CD14-positive monocyte (primary cell): ENCODE data around the gene FIBCD1. TPM values are rescaled to one million over a fixed set of nuclear protein-coding genes. Genes with fewer than 3 reads are reported as not detected.

Source experiments
- DNase-seq, 3 donors: peaks; one replicate each; pipeline ENCODE4 v3.0.0-alpha.2; 2011 to 2022
- H2AFZ ChIP-seq: 2 replicates; pipeline ENCODE4 v1.6.0; 2012; ENCODE audit warnings: mild to moderate bottlenecking, low read depth, low read length, inconsistent platforms; ENCODE audit not compliant: insufficient read depth, poor library complexity, severe bottlenecking
- H3K27ac ChIP-seq, 2 donors: 1 replicate in 1 of 2; 2 replicates in 1 of 2; pipeline ENCODE4 v1.5.1; 2012 to 2013; ENCODE audit warnings: low read length in 2 of 2, control low read depth in 1 of 2, inconsistent platforms in 1 of 2, low read depth in 1 of 2, mild to moderate bottlenecking in 1 of 2
- H3K27me3 ChIP-seq, 2 donors: one replicate each; pipeline versions ENCODE4 v1.6.0 to v1.6.1; 2011 to 2013; ENCODE audit warnings: low read length in 2 of 2; ENCODE audit not compliant: control insufficient read depth in 2 of 2, insufficient read depth in 2 of 2
- H3K36me3 ChIP-seq, 2 donors: replicated peaks in 1 of 2; 1 replicate in 1 of 2; 2 replicates in 1 of 2; pipeline versions ENCODE4 v1.5.1 to v1.6.1; 2012 to 2013; ENCODE audit warnings: low read length in 2 of 2, control low read depth in 1 of 2, inconsistent platforms in 1 of 2, mild to moderate bottlenecking in 1 of 2; ENCODE audit not compliant: insufficient read depth in 2 of 2, control insufficient read depth in 1 of 2
- H3K4me1 ChIP-seq, 2 donors: 1 replicate in 1 of 2; 2 replicates in 1 of 2; pipeline versions ENCODE4 v1.5.1 to v1.6.1; 2012 to 2013; ENCODE audit warnings: low read length in 2 of 2, control low read depth in 1 of 2, inconsistent platforms in 1 of 2, mild to moderate bottlenecking in 1 of 2, moderate library complexity in 1 of 2; ENCODE audit not compliant: insufficient read depth in 2 of 2, control insufficient read depth in 1 of 2
- H3K4me2 ChIP-seq: replicated peaks from 2 replicates; pipeline ENCODE3; 2012; ENCODE audit warnings: low read length, moderate library complexity, mild to moderate bottlenecking; ENCODE audit not compliant: poor library complexity, severe bottlenecking; ENCODE audit errors: extremely low read depth
- H3K4me3 ChIP-seq, 3 experiments: fragments of 200-600 bp in 1 of 3; sonication (generic) in 1 of 3; replicated peaks in 1 of 3; 1 replicate in 2 of 3; 2 replicates in 1 of 3; pipeline ENCODE4 v1.5.1; 2011 to 2013; ENCODE audit warnings: low read length in 3 of 3, mild to moderate bottlenecking in 3 of 3, control low read depth in 2 of 3, low read depth in 2 of 3, inconsistent platforms in 1 of 3, moderate library complexity in 1 of 3
- H3K79me2 ChIP-seq: 2 replicates; pipeline ENCODE4 v1.6.0; 2012; ENCODE audit warnings: mild to moderate bottlenecking, control low read depth, inconsistent platforms, low read length, moderate library complexity; ENCODE audit not compliant: insufficient read depth
- H3K9ac ChIP-seq: 2 replicates; pipeline ENCODE4 v1.6.0; 2017; ENCODE audit warnings: low read length, mild to moderate bottlenecking; ENCODE audit not compliant: insufficient read depth, poor library complexity, severe bottlenecking
- H3K9me3 ChIP-seq, 2 donors: replicated peaks in 1 of 2; 1 replicate in 1 of 2; 2 replicates in 1 of 2; pipeline versions ENCODE4 v1.5.1 to v1.6.1; 2012 to 2013; ENCODE audit warnings: low read length in 2 of 2, control low read depth in 1 of 2; ENCODE audit not compliant: control insufficient read depth in 1 of 2, insufficient read depth in 1 of 2
- H4K20me1 ChIP-seq: 2 replicates; pipeline ENCODE4 v1.6.0; 2012; ENCODE audit warnings: mild to moderate bottlenecking, low read length, control low read depth, moderate library complexity; ENCODE audit not compliant: insufficient read depth
- H3K27ac Mint-ChIP-seq, 7 donors: one replicate each; pipeline ENCODE4 v1.8.0; 2020; ENCODE audit warnings: mild to moderate bottlenecking in 7 of 7, mixed read lengths in 7 of 7, moderate library complexity in 6 of 7, inconsistent platforms in 2 of 7
- H3K27me3 Mint-ChIP-seq, 3 donors: one replicate each; pipeline ENCODE4 v1.8.0; 2021 to 2022; ENCODE audit warnings: low read depth in 3 of 3, mild to moderate bottlenecking in 3 of 3, mixed read lengths in 3 of 3, moderate library complexity in 3 of 3, inconsistent platforms in 1 of 3
- H3K36me3 Mint-ChIP-seq, 2 donors: one replicate each; pipeline ENCODE4 v1.8.0; 2020; ENCODE audit warnings: mixed read lengths in 2 of 2, inconsistent platforms in 1 of 2, mild to moderate bottlenecking in 1 of 2
- H3K4me1 Mint-ChIP-seq: one replicate; pipeline ENCODE4 v1.8.0; 2020; ENCODE audit warnings: mild to moderate bottlenecking, mixed read lengths
- H3K4me3 Mint-ChIP-seq, 2 donors: one replicate each; pipeline ENCODE4 v1.8.0; 2020; ENCODE audit warnings: mild to moderate bottlenecking in 2 of 2, mixed read lengths in 2 of 2, moderate library complexity in 1 of 2
- H3K9me3 Mint-ChIP-seq, 7 donors: one replicate each; pipeline ENCODE4 v1.8.0; 2020 to 2022; ENCODE audit warnings: mixed read lengths in 7 of 7, mild to moderate bottlenecking in 6 of 7, moderate library complexity in 6 of 7, inconsistent platforms in 2 of 7
- WGBS: methylation state at CpG from one replicate; pipeline ENCODE4 v1.1.5; 2013; ENCODE audit warnings: missing lambda C conversion rate; ENCODE audit not compliant: insufficient coverage; 5-methylcytosine and 5-hydroxymethylcytosine counted together
- intact Hi-C, 2 donors: fragments of 100-400 bp; cut with micrococcal nuclease; formaldehyde crosslinking; loops; one replicate each; pipeline versions ENCODE4 v1.15.0 to v1.15.1; 2023
- polyA plus RNA-seq, 3 donors: library from polyadenylated mRNA; depleted of rRNA in 1 of 3; unstranded in 2 of 3; stranded (reverse) in 1 of 3; fragments of 300-500 nt in 2 of 3; fragments of >200 nt in 1 of 3; fragmentation: Illumina TruSeq in 2 of 3; gene quantifications; 1 replicate in 2 of 3; 2 replicates in 1 of 3; pipeline ENCODE4 v1.2.3, GENCODE V29; 2012 to 2021
- TF ChIP-seq, protein P1 (sequence below): fragments of 200-600 bp; IDR thresholded peaks from one replicate; pipeline ENCODE4 v1.8.0; 2022; ENCODE audit warnings: antibody characterized with exemption, mild to moderate bottlenecking

Gene FIBCD1
- polyA plus RNA-seq, 3 donors = not detected

DNA sequence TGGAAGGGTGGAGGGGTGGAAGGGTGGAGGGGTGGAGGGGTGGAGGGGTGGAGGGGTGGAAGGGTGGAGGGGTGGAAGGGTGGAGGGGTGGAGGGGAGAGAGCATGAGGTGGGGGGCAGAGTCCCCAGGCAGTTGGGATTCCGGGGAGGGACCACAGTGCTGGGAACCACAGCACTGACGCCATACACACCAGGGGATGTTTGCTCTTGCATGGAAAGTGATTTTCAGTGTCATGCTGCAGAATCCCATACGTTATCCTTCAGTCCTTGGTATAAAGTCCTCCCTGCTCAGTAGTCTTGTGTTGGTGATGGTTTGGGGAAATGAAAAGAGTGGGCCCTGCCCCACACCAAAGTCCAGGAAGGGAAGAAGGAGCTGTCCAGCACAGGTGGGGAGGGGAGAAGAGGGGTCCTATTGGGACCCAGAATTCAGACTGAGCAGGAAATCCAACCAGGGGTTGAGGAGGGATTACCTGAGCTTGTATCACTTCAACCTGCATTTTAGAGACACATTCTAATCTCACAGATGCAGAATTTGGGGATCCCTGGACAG lies 5.5 kb upstream of the FIBCD1 start:
- no peak for DNase-seq
- Histone ChIP-seq H3K9me3 (peaks cover 2 to 10% of the 10 kb centered on the region in 2 donors), H3K4me1 (peaks cover 0 to under 1% of the 10 kb centered on the region in 2 donors), H3K79me2 (no peaks in the 10 kb centered on the region), H3K9ac (no peak overlapping the region), H3K4me3 (no peak overlapping the region), H3K4me2 (no peak overlapping the region), H3K36me3 (no peaks in the 10 kb centered on the region), H2AFZ (no peak overlapping the region), H3K27me3 (peaks cover 7 to 25% of the 10 kb centered on the region in 2 donors), H4K20me1 (no peaks in the 10 kb centered on the region), H3K27ac (no peak overlapping the region)
- Mint-ChIP-seq H3K4me1 (peaks cover 6% of the 10 kb centered on the region), H3K36me3 (peaks cover 0 to 3% of the 10 kb centered on the region in 2 donors), H3K27me3 (peaks cover 36 to 47% (median 40%) of the 10 kb centered on the region in 3 donors), H3K9me3 (peaks cover 0 to 6% (median 3%) of the 10 kb centered on the region in 7 donors), H3K4me3 (no peak overlapping the region), H3K27ac (no peak overlapping the region)
- TF ChIP-seq, protein P1, sequence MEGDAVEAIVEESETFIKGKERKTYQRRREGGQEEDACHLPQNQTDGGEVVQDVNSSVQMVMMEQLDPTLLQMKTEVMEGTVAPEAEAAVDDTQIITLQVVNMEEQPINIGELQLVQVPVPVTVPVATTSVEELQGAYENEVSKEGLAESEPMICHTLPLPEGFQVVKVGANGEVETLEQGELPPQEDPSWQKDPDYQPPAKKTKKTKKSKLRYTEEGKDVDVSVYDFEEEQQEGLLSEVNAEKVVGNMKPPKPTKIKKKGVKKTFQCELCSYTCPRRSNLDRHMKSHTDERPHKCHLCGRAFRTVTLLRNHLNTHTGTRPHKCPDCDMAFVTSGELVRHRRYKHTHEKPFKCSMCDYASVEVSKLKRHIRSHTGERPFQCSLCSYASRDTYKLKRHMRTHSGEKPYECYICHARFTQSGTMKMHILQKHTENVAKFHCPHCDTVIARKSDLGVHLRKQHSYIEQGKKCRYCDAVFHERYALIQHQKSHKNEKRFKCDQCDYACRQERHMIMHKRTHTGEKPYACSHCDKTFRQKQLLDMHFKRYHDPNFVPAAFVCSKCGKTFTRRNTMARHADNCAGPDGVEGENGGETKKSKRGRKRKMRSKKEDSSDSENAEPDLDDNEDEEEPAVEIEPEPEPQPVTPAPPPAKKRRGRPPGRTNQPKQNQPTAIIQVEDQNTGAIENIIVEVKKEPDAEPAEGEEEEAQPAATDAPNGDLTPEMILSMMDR = no peak
- WGBS = 60% methylated on average over 2 of the region's 3 CpGs
- intact Hi-C loops = loop anchor here (5.0 to 10.0 kb wide), 3 partner anchors 77 to 240 kb away; no protein-coding TSS in a partner anchor

DNA sequence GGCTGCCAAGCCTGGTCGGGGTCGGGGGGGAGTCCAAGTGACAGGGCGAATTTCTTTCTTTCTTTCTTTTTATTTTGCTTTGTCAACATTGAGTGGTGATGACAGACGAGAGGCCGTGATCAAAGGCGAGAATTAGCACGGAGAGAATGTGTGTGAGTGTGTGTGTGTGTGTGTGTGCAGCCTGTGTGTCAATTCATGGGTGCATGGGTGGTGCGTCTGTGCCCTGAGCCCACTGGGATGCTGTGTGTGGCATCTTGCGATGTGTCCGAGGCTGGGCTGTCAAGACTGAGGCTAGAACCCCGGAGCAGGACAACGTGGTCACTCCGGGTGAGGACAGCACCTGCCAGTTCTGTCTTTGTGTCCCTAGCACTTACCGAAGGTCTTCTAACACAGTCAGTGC lies 4.7 kb upstream of the FIBCD1 start:
- Mint-ChIP-seq H3K9me3 (peaks cover 0 to 5% (median 1%) of the 10 kb centered on the region in 7 donors), H3K4me1 (peaks cover 7% of the 10 kb centered on the region), H3K27me3 (peaks cover 32 to 48% (median 40%) of the 10 kb centered on the region in 3 donors), H3K27ac (no peak overlapping the region), H3K36me3 (peaks cover 0 to 4% of the 10 kb centered on the region in 2 donors), H3K4me3 (no peak overlapping the region)
- no peak overlapping the region for H3K4me2 ChIP-seq
- H3K4me3 ChIP-seq = no peak overlapping the region
- H4K20me1 ChIP-seq = no peaks in the 10 kb centered on the region
- H3K9me3 ChIP-seq = peaks cover 0 to 10% of the 10 kb centered on the region in 2 donors
- no peaks in the 10 kb centered on the region for H3K36me3 ChIP-seq
- 83% methylated on average over 11 of the region's 14 CpGs for WGBS
- peaks cover 0 to 9% of the 10 kb centered on the region in 2 donors for H3K4me1 ChIP-seq
- no peak overlapping the region for H3K9ac ChIP-seq
- H3K27me3 ChIP-seq = peaks cover 7 to 31% of the 10 kb centered on the region in 2 donors
- DNase-seq = no peak
- H3K27ac ChIP-seq = no peak overlapping the region
- TF ChIP-seq, protein P1 = no peak
- H3K79me2 ChIP-seq = no peaks in the 10 kb centered on the region
- H2AFZ ChIP-seq = no peak overlapping the region
- intact Hi-C loops = loop anchor here (5.0 to 10.0 kb wide), 3 partner anchors 76 to 239 kb away; no protein-coding TSS in a partner anchor
